Measurements from ENCODE around the gene WASF2.
"Not testable (repeated sequence)": the region's sequence is repeated elsewhere in the genome, so short reads cannot be mapped to it uniquely, and the experiment has no call there.

The WASF2 gene

DNA sequence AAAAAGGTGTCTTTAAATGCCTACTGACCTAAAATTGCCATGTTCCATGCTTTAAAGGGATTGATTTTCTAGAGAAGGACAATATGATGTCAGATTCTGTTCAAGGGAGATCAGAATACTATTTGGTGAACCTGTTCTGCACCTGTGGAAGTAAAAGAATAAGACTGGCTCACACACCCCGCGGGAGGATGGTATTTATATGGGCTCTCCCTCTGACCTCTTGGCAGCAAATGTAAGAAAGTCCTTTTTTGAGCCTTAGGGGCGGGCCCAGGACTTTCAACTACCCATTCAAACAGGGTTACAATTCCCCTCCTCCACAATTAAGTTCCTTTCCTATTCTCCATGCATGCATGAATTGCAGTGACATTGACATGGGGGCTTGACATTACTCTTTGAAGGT lies 42.1 kb downstream of the WASF2 start:
- no peak for DNase-seq

DNA sequence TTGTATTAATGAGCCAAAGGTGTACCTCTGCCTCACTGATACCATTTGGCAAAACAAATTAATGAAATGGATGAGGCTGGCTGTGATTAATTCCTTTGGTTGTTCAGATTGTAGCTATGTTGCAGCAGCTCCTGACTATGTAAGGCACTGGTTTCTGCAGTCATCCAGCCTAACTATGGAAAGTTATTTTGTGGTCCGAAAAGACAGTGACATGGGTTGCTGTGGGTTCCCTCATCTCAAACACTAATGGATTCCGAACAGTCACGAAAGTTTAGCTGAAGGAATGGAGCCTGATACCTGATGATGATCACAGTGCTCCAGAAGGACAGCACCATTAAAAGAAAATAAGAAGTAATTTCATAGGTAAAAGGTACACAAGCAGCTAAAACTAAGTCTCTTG lies 42.6 kb downstream of the WASF2 start:
- no peak for DNase-seq

DNA sequence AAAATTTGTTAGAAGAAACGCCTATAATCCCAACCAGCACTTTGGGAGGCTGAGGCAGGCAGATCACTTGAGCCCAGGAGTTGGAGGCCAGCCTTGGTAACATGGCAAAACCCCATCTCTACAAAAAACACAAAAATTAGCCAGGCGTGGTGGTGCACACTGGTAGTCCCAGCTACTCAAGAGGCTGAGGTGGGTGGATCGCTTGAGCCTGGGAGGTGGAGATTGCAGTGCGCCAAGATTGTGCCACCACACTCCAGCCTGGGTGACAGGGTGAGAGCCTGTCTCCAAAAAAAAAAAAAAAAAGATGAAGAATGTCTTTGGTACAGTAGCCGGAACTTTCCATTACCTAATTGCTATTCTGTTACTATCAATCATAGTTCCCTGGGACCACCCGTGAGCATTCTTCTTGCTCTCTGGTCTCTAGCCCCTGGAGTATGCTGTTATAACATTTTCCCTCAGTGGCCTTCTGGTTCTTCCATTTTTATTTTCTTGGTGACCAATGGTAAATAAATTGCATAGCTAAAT lies 43.4 kb downstream of the WASF2 start:
- DNase-seq = no peak

DNA sequence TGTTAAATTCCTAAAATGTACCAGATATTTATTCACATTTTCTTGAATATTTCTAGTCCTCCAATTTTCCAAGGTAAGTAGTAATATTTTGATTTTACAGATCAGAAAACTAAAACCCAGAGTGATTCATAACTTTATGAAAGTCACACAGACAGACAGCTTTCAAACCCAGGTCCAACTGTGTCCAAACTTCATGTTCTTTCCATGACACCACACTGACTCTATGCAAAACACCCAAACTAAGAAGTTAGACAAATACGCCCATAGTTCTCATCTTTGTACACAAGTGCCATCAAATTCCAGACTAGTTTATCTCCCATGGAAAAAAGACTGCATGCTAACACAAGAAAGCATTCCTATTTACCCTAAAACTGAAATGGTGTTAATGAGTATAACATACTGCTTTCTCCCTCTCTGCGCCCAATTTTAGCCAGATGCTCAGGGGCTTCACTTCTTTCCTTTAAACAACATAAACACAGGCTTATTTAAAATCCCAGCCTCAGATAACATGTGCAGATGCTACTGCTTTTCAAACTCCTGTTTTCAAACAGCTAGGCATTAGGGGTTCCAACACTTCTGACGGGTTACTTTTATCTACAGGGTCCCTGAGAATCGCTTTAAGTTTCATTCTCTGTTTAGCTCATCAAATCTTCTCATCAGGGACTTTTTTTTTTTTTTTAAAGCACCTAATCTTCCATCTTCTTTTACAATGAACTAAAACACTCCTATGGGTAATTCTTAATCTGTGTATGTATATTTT lies 44.6 kb downstream of the WASF2 start:
- DNase-seq = no peak

DNA sequence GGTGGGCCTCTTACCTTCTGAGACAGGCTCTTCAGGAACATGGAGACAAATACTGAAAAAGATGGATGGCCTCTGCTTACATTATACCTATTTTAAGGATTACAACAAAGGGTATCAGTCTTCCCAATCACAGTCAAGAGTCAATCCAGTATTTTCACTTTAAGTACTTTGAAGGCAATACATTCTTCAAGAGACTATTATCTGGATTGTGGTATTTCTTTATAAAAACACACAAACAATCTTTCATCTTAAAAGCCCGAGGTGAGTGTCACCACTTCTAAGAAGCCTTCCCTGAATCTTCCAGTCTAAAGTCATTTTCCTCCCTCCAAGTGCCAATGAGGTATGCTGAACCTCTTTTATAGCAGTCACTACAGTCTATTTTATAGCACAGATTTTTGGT lies 45.3 kb downstream of the WASF2 start:
- no peak for DNase-seq

DNA sequence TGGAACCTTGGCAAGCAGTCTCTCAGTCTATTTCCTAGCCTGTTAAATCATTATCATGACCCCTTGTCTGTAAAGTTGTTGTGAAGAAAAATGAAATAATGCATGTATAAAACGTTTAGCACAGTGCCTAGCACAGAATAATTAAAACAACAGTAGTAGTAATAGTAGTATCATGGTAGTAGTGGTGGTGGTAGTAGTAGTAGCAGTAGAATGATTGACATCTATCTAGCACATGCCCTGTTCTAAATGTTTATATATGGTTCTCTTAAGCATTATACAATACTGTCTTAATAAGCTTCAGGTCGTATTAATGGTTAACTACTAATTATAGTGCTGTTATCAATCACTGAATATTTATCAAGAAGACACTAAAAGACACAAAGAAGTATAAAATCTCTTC lies 50.8 kb downstream of the WASF2 start:
- DNase-seq = no peak

DNA sequence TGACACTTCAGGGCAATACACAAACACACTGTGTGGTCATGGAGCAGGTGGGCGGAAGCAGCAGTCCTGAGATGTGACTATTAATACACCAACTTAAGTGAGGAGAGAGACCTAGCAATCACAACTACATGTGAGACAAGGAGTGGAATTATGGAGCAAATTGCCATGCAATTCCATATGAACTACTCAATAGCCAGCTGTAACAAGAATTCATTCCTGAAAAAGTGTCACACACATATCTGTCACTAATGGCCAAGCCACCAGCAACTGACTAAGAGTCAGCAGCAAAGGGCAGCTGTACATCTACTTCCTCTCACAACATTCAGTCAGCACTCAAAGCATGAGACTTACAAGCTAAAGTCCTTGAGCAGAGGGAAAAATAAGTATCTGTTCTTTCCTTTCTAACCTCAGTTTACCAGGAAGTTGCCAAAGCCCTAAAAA lies 51.3 kb downstream of the WASF2 start:
- DNase-seq = no peak

DNA sequence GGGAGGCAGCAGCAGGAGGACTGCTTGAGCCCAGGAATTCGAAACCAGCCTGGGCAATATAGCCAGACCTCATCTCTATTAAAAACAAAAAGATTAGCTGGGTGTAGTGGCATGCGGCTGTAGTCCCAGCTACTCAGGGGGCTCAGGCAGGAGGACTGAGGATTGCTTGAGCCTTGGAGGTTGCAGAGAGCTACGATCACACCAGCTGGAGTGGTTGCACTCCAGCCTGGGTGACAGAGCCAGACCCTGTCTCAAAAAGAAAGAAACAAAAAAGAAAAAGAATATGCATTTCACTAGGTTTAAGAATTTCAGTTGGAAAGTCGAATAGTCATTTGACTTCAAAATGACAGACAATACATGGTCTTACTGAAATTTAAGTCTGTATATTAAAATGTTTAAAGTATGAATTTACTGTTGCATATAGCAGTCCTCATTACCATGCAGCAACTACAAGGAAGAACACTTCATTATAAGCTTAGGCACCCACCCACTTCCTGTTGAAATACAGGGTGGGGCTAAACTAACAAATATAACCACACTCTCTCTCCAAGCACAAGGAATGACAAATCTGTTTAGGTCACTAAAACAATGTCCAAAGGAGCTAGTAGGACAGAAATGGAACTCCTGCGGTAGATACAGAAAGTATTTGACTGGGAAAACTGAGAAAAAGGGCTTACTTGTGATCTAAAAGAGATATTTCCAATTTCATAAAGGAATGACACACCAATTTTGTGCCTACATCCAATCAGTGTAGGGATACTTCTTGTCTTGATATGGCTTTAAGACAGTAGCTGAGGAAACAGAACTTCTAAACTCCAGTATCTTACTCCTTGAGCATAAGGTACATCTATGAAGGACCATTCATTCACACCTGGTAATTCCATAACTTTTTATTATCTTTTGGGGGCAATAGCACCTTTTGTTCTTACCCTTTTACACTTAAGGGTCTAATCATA lies 53.5 kb downstream of the WASF2 start:
- peak; percentile 22 for DNase-seq

DNA sequence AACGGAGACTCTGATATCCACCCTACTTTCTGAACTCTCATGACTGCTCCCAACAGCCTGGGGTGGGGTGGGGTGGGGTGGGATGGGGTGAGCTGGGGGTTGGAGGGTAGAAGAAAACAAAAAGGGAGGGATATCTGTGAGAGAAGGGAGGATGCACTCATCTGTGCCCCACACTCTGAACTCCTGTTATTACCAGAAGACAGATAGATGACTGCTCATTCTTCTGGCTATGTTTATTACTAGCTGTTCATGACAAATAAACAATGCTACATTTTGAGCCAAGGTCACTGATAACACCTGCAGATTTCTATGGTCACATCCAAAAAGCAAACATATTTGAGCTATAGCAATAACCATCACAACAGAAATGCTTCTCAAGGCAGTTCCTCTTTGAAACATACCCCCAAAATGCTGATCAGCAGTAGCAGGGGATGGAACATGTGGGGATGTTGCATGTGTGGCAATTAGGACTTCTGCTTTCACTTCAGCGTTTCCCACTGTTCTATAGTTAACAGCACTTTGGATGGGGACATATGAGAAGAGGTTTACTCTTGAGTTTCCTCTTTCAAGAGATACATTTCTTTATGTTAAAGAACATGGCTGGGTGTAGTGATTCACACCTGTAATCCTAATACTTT lies 54.3 kb downstream of the WASF2 start:
- no peak for DNase-seq

DNA sequence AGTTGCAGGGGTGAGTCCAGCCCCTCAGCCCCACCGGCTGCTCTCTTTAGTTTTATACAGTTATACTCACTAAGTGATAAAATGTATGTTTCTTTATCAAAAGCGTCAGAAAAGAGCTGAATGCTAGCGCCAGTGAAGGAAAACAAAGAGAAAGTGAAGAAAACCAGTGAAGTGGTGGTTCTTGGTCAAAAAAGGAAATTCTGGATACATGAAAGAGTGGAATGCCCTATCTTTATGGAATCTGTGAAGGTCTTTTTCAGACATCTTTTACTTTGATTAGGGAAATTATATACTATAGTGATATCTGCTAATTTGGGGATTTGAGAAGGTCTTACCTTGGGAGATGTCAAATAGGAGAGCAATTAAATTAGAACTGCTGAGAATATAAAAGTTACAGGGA lies 56.3 kb downstream of the WASF2 start:
- DNase-seq = no peak

DNA sequence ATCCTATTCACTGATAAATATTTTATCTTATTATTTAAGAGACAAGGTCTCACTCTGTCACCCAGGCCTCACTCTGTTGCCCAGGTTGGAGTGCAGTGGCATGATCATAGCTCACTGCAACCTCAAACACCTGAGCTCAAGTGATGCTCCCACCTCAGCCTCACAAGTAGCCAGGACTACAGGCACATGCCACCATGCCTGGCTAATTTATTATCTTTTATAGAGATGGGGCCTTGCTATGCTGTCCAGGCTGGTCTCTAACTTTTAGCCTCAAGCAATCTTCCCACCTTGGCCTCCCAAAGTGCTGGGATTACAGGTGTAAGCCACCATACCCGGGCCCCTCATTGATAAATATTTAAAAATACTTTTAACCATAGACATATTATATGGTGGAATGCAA lies 57.2 kb downstream of the WASF2 start:
- DNase-seq = not testable (repeated sequence)

DNA sequence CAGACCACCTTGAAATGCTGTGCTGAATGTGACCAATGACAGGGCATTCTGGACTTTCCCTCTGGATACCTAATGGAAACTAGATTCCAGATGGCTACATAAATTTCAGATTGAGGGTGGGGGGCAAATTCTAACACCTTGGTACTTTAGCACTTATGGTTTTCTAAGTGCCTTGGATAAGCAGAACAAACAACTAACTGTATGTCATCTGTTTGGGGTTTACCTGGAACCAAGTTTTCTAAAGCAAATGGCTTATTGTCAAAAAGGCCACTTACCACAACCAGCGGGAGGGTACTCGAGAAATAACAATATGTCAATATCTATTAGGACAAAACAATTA lies 58.4 kb downstream of the WASF2 start:
- no peak for DNase-seq

DNA sequence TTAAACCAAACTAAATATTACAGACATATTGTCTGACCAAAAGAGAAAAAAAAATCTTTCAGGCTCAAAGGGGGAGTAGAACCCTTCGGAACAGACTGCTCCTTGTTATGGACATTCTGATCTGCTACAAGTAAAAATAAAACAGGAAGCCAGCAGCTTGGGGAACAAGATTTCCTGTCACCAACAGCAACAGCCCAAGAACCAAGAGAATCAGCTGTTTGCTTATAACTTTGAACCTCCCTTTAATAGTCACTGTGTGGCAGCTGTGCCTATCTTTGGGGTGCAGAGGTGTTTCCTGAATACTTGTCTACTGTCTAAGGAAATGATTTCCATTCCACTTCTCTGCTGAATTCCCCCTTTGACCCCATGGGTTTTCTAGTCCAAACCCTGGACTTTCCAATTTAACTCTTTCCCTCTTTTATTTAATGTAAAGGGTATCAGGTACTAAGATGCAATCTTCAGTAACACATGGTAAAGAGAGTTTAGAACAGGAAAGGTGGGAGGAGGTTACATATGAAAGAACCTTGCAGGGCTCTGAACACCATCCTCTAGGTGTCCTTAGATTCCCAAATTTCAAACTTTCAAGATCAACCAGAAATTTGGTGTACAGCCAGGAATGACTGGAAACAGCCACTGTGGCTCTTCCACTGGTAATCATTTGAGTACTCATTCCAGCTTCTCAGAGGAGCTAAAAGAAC lies 58.9 kb downstream of the WASF2 start:
- DNase-seq = peak; percentile 38

DNA sequence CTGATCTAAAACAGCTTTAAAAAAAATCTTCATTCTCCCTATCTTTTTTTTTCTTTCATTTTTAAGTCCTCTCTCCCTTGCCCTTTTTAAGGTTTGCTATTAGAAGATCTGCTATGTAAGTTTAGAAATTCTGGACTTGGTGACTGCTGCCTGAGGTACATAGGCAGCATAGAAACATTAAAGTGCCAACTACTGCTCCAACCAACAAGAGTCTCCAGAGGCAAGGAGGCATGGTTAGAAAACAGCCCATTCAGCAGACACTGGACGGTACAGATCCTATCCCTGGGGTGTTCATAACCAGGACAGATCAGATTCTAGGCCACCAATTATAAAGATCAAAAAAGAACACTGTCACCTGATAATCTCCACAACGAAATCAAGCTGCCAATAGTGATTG lies 60.9 kb downstream of the WASF2 start:
- DNase-seq = no peak

DNA sequence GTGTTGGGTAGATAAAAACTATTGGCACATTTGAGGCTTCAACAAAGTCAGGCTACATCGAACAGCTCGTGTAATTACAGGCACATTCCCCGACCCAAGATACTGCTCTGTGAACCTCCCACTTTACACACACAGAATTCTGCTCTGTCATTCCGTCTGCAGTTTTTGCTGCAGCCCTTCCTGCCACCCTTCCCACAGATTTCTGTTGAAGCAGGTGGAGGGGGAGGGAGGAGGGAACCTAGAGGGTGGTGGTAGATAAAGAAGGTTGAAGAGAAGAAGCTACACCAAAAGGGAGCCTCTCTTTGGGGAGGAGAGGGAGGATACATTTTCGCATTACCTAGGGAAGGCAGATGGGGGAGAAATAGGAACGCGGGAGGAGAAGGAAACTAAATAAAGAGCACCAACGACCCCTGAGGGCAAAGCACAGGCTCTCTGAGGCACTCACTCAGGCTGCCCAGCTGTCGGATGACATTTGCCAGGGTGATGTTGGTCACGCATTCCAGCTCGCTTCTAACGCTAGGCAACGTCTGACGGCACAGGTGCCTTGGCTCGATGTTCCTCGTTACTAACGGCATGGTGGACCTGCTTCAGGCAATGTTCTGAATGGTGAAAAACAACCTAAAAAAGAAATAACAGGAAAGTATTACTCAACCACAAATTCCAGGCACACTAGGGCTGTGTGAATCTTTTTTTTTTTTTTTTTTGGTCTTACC lies 61.5 kb downstream of the WASF2 start:
- no peak for DNase-seq

DNA sequence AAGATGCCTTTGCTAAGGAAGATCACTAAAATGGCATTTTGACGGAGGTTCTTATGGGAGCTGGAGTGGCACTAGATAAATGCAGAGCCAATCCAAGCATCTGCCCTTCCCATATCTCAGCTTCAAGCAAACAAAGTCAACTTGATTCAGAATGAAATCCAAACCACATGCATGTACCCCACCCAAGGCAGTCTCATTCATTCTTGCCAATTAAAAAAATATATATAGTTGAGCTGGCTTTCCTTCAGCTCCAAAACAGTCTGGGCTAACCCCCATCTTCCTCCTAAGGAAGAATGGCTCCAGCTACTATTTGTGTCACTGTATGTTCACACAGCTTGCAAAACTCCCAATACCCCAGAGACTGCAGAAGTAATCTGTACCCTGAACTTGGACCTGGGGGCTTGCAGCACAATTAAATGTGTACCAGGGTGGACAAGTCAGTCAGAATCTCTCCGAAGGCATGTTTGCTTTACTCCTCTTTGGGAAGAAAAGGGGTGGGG lies 62.1 kb downstream of the WASF2 start:
- DNase-seq = no peak

DNA sequence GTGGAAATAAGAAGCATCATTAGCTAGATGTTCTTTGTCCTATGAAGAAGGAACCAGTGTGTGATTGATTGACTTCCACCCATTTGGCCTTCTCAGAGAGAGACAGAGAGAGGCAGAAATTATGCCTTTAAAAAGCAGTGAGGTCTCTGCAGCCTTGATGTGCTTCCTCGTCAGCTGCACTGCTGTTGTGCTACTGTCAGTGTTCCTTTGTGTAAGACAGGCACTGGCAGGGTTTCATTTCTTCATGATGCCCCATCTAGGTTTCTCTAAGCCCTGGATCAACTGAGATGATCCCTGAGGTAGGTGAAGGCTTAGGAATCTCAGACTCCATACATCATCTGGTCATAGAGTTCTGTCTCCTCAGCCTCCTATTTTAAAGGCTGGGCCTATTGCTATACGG lies 62.6 kb downstream of the WASF2 start:
- DNase-seq = no peak

DNA sequence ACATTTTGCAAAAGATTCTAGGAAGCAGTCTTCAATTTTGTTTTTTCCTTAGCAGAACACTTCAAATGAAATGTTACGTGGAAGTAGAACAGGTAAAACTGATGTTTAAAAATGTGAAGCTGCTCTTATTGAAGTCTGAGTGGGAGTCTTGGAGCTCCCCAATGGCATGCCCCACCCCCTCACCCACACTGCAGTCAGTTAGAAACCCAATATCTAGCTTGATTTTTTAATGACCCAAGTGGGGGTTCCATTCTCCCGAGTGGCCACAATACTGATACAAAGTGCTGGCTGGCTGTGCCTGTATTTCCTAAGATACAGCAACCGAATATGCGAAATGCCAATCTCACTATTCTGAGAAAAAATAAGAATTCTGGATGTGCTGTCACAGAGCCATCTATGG lies 66.3 kb downstream of the WASF2 start:
- no peak for DNase-seq

DNA sequence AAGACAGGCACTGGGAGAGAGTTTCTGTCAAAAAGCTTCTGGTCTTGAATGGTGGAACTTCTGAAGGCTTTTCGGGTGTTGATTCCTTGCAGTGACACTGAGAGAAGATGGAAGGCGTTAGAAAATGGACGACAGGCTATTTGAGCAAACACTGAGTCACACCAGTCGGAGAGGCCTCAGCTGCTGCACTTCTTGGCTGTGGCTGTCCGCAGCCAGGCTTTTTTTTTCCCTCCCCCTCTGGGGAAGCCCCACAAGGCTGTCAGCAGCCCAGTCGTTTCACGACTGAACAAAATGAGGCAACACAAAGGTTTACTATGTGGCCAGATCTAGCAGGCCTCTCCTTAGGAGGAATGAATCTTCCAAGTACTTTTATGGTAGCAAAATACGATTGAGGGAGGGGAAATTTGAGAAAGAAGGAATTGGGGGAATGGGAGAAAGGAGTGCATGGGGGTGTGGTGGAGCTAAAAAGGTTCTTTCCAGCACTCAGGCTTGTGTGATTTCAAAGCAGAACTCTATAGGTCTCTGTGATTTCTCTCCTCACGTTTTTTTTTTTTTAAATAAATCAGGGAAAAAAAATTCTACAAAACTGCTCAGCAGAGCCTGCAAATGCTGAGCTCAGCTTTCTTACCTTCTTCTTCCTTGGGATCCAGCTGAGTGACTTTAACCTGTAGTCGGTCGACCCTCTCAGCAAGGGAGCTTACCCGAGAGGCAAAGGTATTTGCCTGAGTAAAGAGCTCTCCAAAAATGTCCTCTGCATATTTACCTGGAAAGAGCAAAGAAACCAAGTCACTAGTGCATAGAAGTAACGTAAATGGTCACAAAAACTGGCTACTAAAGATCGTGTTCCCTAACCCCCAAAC lies 71.4 kb downstream of the WASF2 start:
- peak; percentile 95 for DNase-seq

DNA sequence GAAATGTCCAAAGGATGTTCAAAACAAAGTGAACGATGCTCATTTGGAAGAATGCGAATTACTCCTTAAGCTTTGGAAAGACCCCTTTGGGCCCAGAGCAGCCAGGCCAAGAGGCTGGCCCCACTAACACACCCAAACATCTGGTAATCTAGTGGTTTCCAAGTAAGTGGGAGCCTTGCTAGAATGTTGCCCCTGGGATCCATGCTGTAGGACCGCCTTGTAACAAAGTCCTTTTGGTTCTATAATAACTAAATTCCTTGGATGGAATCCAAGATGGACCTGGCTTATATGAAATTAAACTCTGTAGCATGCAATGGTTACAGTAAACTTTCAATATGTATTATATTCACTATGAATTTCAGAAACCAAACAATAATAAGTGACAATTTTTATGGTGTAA lies 72.3 kb downstream of the WASF2 start:
- DNase-seq = no peak

Measured in fibroblast of upper back skin (primary cell).